HEK293T (cell line): ENCODE measurements around the gene BMPR2.

ENCODE experiments used
- ARNT ChIP-seq: fragments of 450-650 bp; IDR thresholded peaks from 2 replicates; pipeline ENCODE4 v1.6.1; 2017; ENCODE audit warnings: mild to moderate bottlenecking
- BHLHE40 ChIP-seq: fragments of 450-650 bp; IDR thresholded peaks from 2 replicates; pipeline ENCODE4 v1.6.1; 2016; ENCODE audit warnings: mild to moderate bottlenecking, moderate library complexity, borderline replicate concordance
- FOXA1 ChIP-seq: fragments of 450-650 bp; IDR thresholded peaks from 2 replicates; pipeline ENCODE4 v1.6.1; 2016; ENCODE audit warnings: mild to moderate bottlenecking
- FOXK2 ChIP-seq: fragments of 450-650 bp; IDR thresholded peaks from 2 replicates; pipeline ENCODE4 v1.6.1; 2016; ENCODE audit warnings: mild to moderate bottlenecking
- FOXM1 ChIP-seq: fragments of 450-650 bp; IDR thresholded peaks from 2 replicates; pipeline ENCODE4 v1.6.1; 2017; ENCODE audit warnings: mild to moderate bottlenecking, borderline replicate concordance
- HDGF ChIP-seq: fragments of 450-650 bp; IDR thresholded peaks from 2 replicates; pipeline ENCODE4 v1.6.1; 2017; ENCODE audit warnings: antibody characterized with exemption, borderline replicate concordance
- L3MBTL2 ChIP-seq: fragments of 450-650 bp; conservative IDR thresholded peaks from 2 replicates; pipeline ENCODE4 v1.6.1; 2016; ENCODE audit warnings: mild to moderate bottlenecking
- LEF1 ChIP-seq: fragments of 450-650 bp; IDR thresholded peaks from 2 replicates; pipeline ENCODE4 v1.6.1; 2017; ENCODE audit warnings: mild to moderate bottlenecking, borderline replicate concordance
- NFRKB ChIP-seq: fragments of 450-650 bp; IDR thresholded peaks from 2 replicates; pipeline ENCODE4 v1.6.1; 2016; ENCODE audit warnings: mild to moderate bottlenecking, moderate library complexity
- SUZ12 ChIP-seq: fragments of 450-650 bp; IDR thresholded peaks from 2 replicates; pipeline ENCODE4 v1.6.1; 2016; ENCODE audit warnings: mild to moderate bottlenecking
- TARDBP ChIP-seq: fragments of 450-650 bp; IDR thresholded peaks from 2 replicates; pipeline ENCODE4 v1.6.1; 2016
- ZNF384 ChIP-seq: fragments of 450-650 bp; IDR thresholded peaks from 2 replicates; pipeline ENCODE4 v1.6.1; 2016
- TF ChIP-seq, protein P1 (sequence below): fragments of 450-650 bp; IDR thresholded peaks from 2 replicates; pipeline ENCODE4 v1.6.1; 2016

DNA sequence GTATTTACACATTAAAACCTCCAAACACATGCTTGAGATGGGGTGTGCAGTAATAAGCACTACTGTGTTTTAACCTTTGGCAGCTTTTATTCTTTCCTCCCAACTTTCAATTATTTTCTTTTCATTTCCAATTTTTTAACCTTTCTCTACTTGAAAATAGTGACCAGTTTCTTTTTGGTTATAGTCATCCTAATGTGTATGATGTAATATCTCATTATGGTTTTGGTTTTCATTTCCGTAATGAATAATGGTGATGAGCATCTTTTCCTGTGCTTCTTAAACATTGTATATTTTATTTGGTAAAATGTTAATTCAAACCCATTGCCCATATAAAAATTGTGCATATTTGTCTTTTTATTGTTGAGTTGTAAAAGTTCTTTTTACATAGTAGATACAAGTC lies 103.5 kb downstream of the BMPR2 start:
- TF ChIP-seq LEF1, result no peak
- no peak for TF ChIP-seq FOXK2
- TF ChIP-seq HDGF, result no peak
- TF ChIP-seq FOXM1, result no peak
- TF ChIP-seq BHLHE40, result no peak
- TF ChIP-seq SUZ12, result no peak
- no peak for TF ChIP-seq ARNT
- TF ChIP-seq L3MBTL2, result no peak
- TF ChIP-seq TARDBP, result no peak
- no peak for TF ChIP-seq NFRKB
- TF ChIP-seq ZNF384, result no peak
- TF ChIP-seq FOXA1, result no peak
- TF ChIP-seq, protein P1, sequence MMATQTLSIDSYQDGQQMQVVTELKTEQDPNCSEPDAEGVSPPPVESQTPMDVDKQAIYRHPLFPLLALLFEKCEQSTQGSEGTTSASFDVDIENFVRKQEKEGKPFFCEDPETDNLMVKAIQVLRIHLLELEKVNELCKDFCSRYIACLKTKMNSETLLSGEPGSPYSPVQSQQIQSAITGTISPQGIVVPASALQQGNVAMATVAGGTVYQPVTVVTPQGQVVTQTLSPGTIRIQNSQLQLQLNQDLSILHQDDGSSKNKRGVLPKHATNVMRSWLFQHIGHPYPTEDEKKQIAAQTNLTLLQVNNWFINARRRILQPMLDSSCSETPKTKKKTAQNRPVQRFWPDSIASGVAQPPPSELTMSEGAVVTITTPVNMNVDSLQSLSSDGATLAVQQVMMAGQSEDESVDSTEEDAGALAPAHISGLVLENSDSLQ, result no peak
